CD4-positive, alpha-beta T cell treated with Interleukin-6 at 100 ng/mL for 8 hours (primary cell): Measurements from ENCODE around the gene RNF41.

Experiments
- DNase-seq: peaks from one replicate; pipeline ENCODE4 v3.0.0-alpha.2; 2020; ENCODE audit warnings: mixed read lengths, low spot score

The RNF41 gene

DNA sequence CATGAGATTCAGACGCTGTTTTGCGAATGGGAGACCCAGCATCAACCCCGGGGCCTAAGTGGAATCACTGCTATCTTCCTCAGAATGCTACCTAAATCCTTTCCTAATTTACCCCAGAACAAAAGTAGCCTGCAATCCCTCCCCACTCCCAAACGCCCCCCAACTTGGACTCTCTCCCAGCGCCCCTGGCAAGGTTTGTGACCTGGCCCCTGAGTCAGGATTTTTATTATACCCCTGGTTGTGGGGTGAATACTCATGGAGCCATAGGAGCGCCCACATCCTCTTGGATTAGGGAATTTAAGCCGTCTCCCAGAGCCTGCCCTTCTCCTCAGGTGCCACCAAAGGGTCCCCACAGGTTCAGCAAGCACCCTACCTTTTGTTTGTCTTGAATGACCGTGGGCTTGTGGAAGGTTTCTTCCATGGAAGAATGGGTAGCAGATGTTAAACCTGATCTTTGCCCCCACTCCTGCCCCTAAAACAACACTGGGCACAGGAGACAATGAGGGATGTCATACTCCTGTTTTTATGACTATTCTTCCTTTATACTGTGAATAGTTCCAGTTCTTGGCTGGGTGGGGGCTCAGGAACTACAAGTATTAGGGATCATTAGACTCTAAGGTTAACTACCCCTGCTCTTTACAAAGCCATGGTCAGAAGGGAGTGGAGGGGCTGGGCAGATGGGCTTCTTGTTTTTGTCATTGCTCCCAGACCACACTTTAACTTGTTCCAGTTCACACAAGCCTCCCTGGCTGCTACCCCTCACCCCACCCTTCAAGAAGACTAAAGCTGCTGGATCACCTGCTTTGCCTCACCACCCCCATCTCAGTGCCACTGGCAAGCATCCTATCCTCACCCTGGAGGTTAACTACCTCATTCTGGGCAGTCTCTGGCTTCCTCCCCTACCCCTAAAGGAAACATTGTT, 68.7 kb downstream of the RNF41 start:
- no peak for DNase-seq
